HCT116 (cell line): ENCODE results near the gene BICRA. TPM values are rescaled to one million over a fixed set of nuclear protein-coding genes. Genes with fewer than 3 reads are reported as not detected.

Source experiments
- ATAC-seq: fragments of 200-7000 bp; cut with Tn5 transposase; 2 replicates; pipeline ENCODE4 v1.9.1; 2020; ENCODE audit warnings: mild to moderate bottlenecking, moderate library complexity
- BruUV-seq: library from RNA; stranded (reverse); fragments of 400-500 nt; replicated peaks from 2 replicates; lab custom pipeline; 2021; lab: Mats Ljungman, UMichigan
- CTCF ChIA-PET: fragments of 300-600 bp; sonication (Branson Sonifier 250); formaldehyde crosslinking; loops from one replicate; lab custom pipeline; 2021; ENCODE audit warnings: antibody characterized with exemption; lab: Charles Lee
- POLR2A ChIA-PET: fragments of 300-600, 350-600 bp; sonication (Branson Sonifier 250); formaldehyde crosslinking; loops from one replicate; lab custom pipeline; 2021; ENCODE audit warnings: antibody characterized with exemption; lab: Charles Lee
- RAD21 ChIA-PET, 2 experiments: fragments of 300-600 bp; sonication (Branson Sonifier 250); formaldehyde crosslinking; loops; one replicate each; lab custom pipeline; 2023; ENCODE audit warnings: low total read pairs in 2 of 2; ENCODE audit not compliant: uncharacterized antibody in 2 of 2, unreplicated experiment in 2 of 2, low non-redundant PET in 1 of 2; lab: Charles Lee
- DNase-seq: peaks from one replicate; pipeline ENCODE4 v3.0.0-alpha.2; 2010; ENCODE audit warnings: low read depth, low spot score
- H2AFZ ChIP-seq: fragments of 200-600 bp; shearing (Covaris generic), sonication (generic); 2 replicates; pipeline ENCODE4 v1.6.1; 2017; ENCODE audit warnings: low read depth, mixed run types, mixed read lengths, antibody characterized with exemption, low read length; ENCODE audit not compliant: poor library complexity, severe bottlenecking
- H3K27ac ChIP-seq: 2 replicates; pipeline ENCODE4 v1.5.1; 2012; ENCODE audit warnings: low read depth, low read length
- H3K27me3 ChIP-seq: fragments of 200-600 bp; sonication (generic); 2 replicates; pipeline ENCODE4 v1.6.1; 2016; ENCODE audit warnings: mixed run types, low read length, mixed read lengths; ENCODE audit not compliant: insufficient read depth
- H3K36me3 ChIP-seq, 2 experiments: fragments of 200-500 bp in 1 of 2; fragments of 200-600 bp in 1 of 2; sonication (Bioruptor generic) in 1 of 2; sonication (generic) in 1 of 2; 2 replicates each; pipeline versions ENCODE4 v1.5.1 to v1.6.1; 2014 to 2016; ENCODE audit warnings: low read length in 2 of 2, inconsistent platforms in 1 of 2, mixed read lengths in 1 of 2, mixed run types in 1 of 2; ENCODE audit not compliant: insufficient read depth in 2 of 2, control insufficient read depth in 1 of 2
- H3K4me1 ChIP-seq, 2 experiments: fragments of 200-600 bp in 1 of 2; sonication (generic) in 1 of 2; 2 replicates each; pipeline versions ENCODE4 v1.5.1 to v1.6.1; 2012 to 2017; ENCODE audit warnings: low read length in 2 of 2, inconsistent platforms in 1 of 2, mild to moderate bottlenecking in 1 of 2, mixed read lengths in 1 of 2, mixed run types in 1 of 2, moderate library complexity in 1 of 2; ENCODE audit not compliant: insufficient read depth in 2 of 2, control insufficient read depth in 1 of 2
- H3K4me2 ChIP-seq: fragments of 200-600 bp; sonication (generic); 2 replicates; pipeline ENCODE4 v1.6.1; 2017; ENCODE audit warnings: mixed run types, low read length, mixed read lengths
- H3K4me3 ChIP-seq, 2 experiments: fragments of 200-600 bp in 1 of 2; sonication (generic) in 1 of 2; replicated peaks in 1 of 2; 2 replicates each; pipeline ENCODE4 v1.5.1; 2011 to 2016; ENCODE audit warnings: low read length in 2 of 2, control low read depth in 1 of 2, low read depth in 1 of 2, mild to moderate bottlenecking in 1 of 2, mixed read lengths in 1 of 2, mixed run types in 1 of 2
- H3K79me2 ChIP-seq: fragments of 200-600 bp; sonication (generic); 2 replicates; pipeline ENCODE4 v1.6.1; 2017; ENCODE audit warnings: mild to moderate bottlenecking, mixed run types, low read length, moderate library complexity, mixed read lengths; ENCODE audit not compliant: insufficient read depth
- H3K9ac ChIP-seq: fragments of 200-600 bp; sonication (generic); 2 replicates; pipeline ENCODE4 v1.6.1; 2016; ENCODE audit warnings: low read length, mixed read lengths
- H3K9me2 ChIP-seq: fragments of 200-600 bp; sonication (generic), shearing (Covaris generic); 2 replicates; pipeline ENCODE4 v1.6.1; 2017; ENCODE audit warnings: mixed run types, mild to moderate bottlenecking, moderate library complexity; ENCODE audit not compliant: insufficient read depth
- H3K9me3 ChIP-seq, 2 experiments: fragments of 200-500 bp in 1 of 2; fragments of 200-600 bp in 1 of 2; sonication (Bioruptor generic) in 1 of 2; sonication (generic) in 1 of 2; 2 replicates each; pipeline ENCODE4 v1.6.1; 2014 to 2017; ENCODE audit warnings: low read length in 2 of 2, mixed read lengths in 2 of 2, inconsistent platforms in 1 of 2, low read depth in 1 of 2, mild to moderate bottlenecking in 1 of 2, mixed run types in 1 of 2, moderate library complexity in 1 of 2; ENCODE audit not compliant: control insufficient read depth in 1 of 2, insufficient read depth in 1 of 2
- H4K20me1 ChIP-seq: fragments of 200-600 bp; sonication (generic), shearing (Covaris generic); 2 replicates; pipeline ENCODE4 v1.6.1; 2017; ENCODE audit warnings: mixed run types, mild to moderate bottlenecking, moderate library complexity; ENCODE audit not compliant: insufficient read depth
- ATF3 ChIP-seq: IDR thresholded peaks from 2 replicates; pipeline ENCODE4 v1.6.1; 2012
- CEBPB ChIP-seq: IDR thresholded peaks from 2 replicates; pipeline ENCODE4 v1.6.1; 2012; ENCODE audit warnings: low read depth
- EGR1 ChIP-seq: IDR thresholded peaks from 2 replicates; pipeline ENCODE4 v1.6.1; 2012; ENCODE audit warnings: low read depth
- ELF1 ChIP-seq: IDR thresholded peaks from 2 replicates; pipeline ENCODE4 v1.6.1; 2012; ENCODE audit warnings: low read depth, borderline replicate concordance
- EZH2 ChIP-seq: fragments of 200-600 bp; sonication (generic); IDR thresholded peaks from 2 replicates; pipeline ENCODE4 v1.6.1; 2017; ENCODE audit warnings: antibody characterized with exemption, mixed run types
- FOSL1 ChIP-seq: IDR thresholded peaks from 2 replicates; pipeline ENCODE4 v1.6.1; 2012; ENCODE audit warnings: low read depth
- JUND ChIP-seq: IDR thresholded peaks from 2 replicates; pipeline ENCODE4 v1.6.1; 2012
- POLR2A ChIP-seq: IDR thresholded peaks from 2 replicates; pipeline ENCODE4 v1.7.0; 2011; ENCODE audit warnings: borderline replicate concordance; ENCODE audit not compliant: insufficient read depth, insufficient read length; ENCODE audit errors: extremely low read depth
- POLR2AphosphoS5 ChIP-seq: IDR thresholded peaks from 2 replicates; pipeline ENCODE4 v1.6.1; 2011; ENCODE audit warnings: mild to moderate bottlenecking, low read depth, low read length, moderate library complexity
- RAD21 ChIP-seq: IDR thresholded peaks from 2 replicates; pipeline ENCODE4 v1.6.1; 2012; ENCODE audit warnings: low read depth, mild to moderate bottlenecking
- SIN3A ChIP-seq: IDR thresholded peaks from 2 replicates; pipeline ENCODE4 v1.6.1; 2012; ENCODE audit warnings: low read depth
- SRF ChIP-seq: IDR thresholded peaks from 2 replicates; pipeline ENCODE4 v1.6.1; 2012; ENCODE audit warnings: low read depth
- intact Hi-C: fragments of 100-400 bp; cut with micrococcal nuclease; formaldehyde crosslinking; loops from 2 replicates; pipeline ENCODE4 v1.10.0; 2022
- total RNA-seq: library from RNA; stranded (reverse); gene quantifications from one replicate; pipeline ENCODE4 v1.2.1, GENCODE V29; 2021; ENCODE audit not compliant: unreplicated experiment

BICRA gene
- total RNA-seq, 1 experiment from 2014 or later, result 11.3 TPM

GRCh38 chr19:47686679-47687450, 77.9 kb downstream of the BICRA start:
- Histone ChIP-seq H4K20me1 (no peaks in the 10 kb centered on the region), H3K9me2 (no peaks in the 10 kb centered on the region), H3K4me3 (no peak overlapping the region), H3K36me3 (no peaks in the 10 kb centered on the region), H3K27me3 (no peaks in the 10 kb centered on the region), H3K9ac (no peak overlapping the region), H3K27ac (no peak overlapping the region), H3K9me3 (no peaks in the 10 kb centered on the region), H3K4me1 (no peaks in the 10 kb centered on the region), H2AFZ (no peak overlapping the region), H3K79me2 (no peaks in the 10 kb centered on the region), H3K4me2 (no peak overlapping the region)
- ATAC-seq, result no peak
- intact Hi-C loops, result no loop called here
- no peak for TF ChIP-seq POLR2AphosphoS5
- no peak for TF ChIP-seq EGR1
- DNase-seq, result no peak
- POLR2A ChIA-PET, result interaction anchor here (0.5 kb wide), 1 partner anchor 8 kb away, joined by 3 read pairs; no protein-coding TSS in a partner anchor
- BruUV-seq, result no TSS peak
- CTCF ChIA-PET, result no interaction called here
- RAD21 ChIA-PET, result no interaction called here

- Histone ChIP-seq H3K4me2 (no peak overlapping the region), H3K9me3 (no peaks in the 10 kb centered on the region), H3K9me2 (no peaks in the 10 kb centered on the region), H3K4me3 (no peak overlapping the region), H3K27me3 (no peaks in the 10 kb centered on the region), H3K27ac (no peak overlapping the region), H3K4me1 (no peaks in the 10 kb centered on the region), H4K20me1 (no peaks in the 10 kb centered on the region), H2AFZ (no peak overlapping the region), H3K36me3 (no peaks in the 10 kb centered on the region), H3K9ac (no peak overlapping the region), H3K79me2 (no peaks in the 10 kb centered on the region)
- CTCF ChIA-PET, result no interaction called here
- intact Hi-C loops, result no loop called here
- BruUV-seq, result no TSS peak
- ATAC-seq (no peak), DNase-seq (no peak)
- RAD21 ChIA-PET, result no interaction called here
- TF ChIP-seq RAD21 (no peak), POLR2AphosphoS5 (no peak), POLR2A (no peak), EGR1 (no peak), EZH2 (no peak), JUND (no peak), ELF1 (no peak), CEBPB (no peak), FOSL1 (no peak), SRF (no peak), ATF3 (no peak), SIN3A (no peak)
- POLR2A ChIA-PET, result no interaction called here
Observed at GRCh38 chr19:47687906-47688305, 79.0 kb downstream of the BICRA start.
